Stimulated activated naive CD8-positive, alpha-beta T cell treated with anti-CD3 and anti-CD28 coated beads, Interleukin-15, Interleukin-2, amounts not matched to agents 100 U/mL and 50 U/mL, for 24 hours (primary cell): ENCODE measurements around the gene MRPL45.
"Not testable (repeated sequence)": the region's sequence is repeated elsewhere in the genome, so short reads cannot be mapped to it uniquely, and the experiment has no call there.

Experiments
- ATAC-seq: fragments of 150-1000 bp; cut with Tn5 transposase; one replicate; pipeline ENCODE4 v1.10.0; 2021
- DNase-seq: peaks from one replicate; pipeline ENCODE4 v3.0.0; 2021

MRPL45 gene

GRCh38 chr17:38296834-38297517, at the start of gene MRPL45:
Gene MRPL45, plus strand, starts transcription at chr17:38297168. Its CDS starts 16 bp downstream, at chr17:38297184.
- peak; percentile 97 for ATAC-seq
- DNase-seq = peak; percentile 97

GRCh38 chr17:38253191-38253590, 43.8 kb upstream of the MRPL45 start:
- not testable (repeated sequence) for ATAC-seq, DNase-seq

- not testable (repeated sequence) for ATAC-seq, DNase-seq
Measured at GRCh38 chr17:38254357-38254756, 42.6 kb upstream of the MRPL45 start.

GRCh38 chr17:38257013-38257621, 39.9 kb upstream of the MRPL45 start:
- ATAC-seq (peak; percentile 88), DNase-seq (peak; percentile 84)

GRCh38 chr17:38265974-38266506, 30.9 kb upstream of the MRPL45 start:
- DNase-seq, ATAC-seq: not testable (repeated sequence)

- not testable (repeated sequence) for ATAC-seq, DNase-seq
Measured at GRCh38 chr17:38266571-38266970, 30.4 kb upstream of the MRPL45 start.

- not testable (repeated sequence) for ATAC-seq, DNase-seq
Measured at GRCh38 chr17:38268138-38268537, 28.8 kb upstream of the MRPL45 start.

- not testable (repeated sequence) for ATAC-seq, DNase-seq
Measured at GRCh38 chr17:38269045-38269444, 27.9 kb upstream of the MRPL45 start.

GRCh38 chr17:38269552-38269951, 27.4 kb upstream of the MRPL45 start:
- not testable (repeated sequence) for DNase-seq, ATAC-seq

GRCh38 chr17:38285994-38286393, 11.0 kb upstream of the MRPL45 start:
- not testable (repeated sequence) for ATAC-seq, DNase-seq

GRCh38 chr17:38286501-38287091, 10.4 kb upstream of the MRPL45 start:
- ATAC-seq (peak; percentile 99), DNase-seq (peak; percentile 48)

- DNase-seq, ATAC-seq: not testable (repeated sequence)
Measured at GRCh38 chr17:38288217-38288827, 8.6 kb upstream of the MRPL45 start.

GRCh38 chr17:38289760-38290159, 7.2 kb upstream of the MRPL45 start:
- not testable (repeated sequence) for ATAC-seq, DNase-seq

- not testable (repeated sequence) for DNase-seq, ATAC-seq
Measured at GRCh38 chr17:38295602-38296365, 1.2 kb upstream of the MRPL45 start.

GRCh38 chr17:38315497-38315896, 18.5 kb downstream of the MRPL45 start:
- ATAC-seq = no peak
- DNase-seq = no peak

- DNase-seq (no peak), ATAC-seq (no peak)
Measured at GRCh38 chr17:38317081-38317480, 20.1 kb downstream of the MRPL45 start.

- DNase-seq = no peak
- no peak for ATAC-seq
Measured at GRCh38 chr17:38320482-38320881, 23.5 kb downstream of the MRPL45 start.

GRCh38 chr17:38322156-38322779, 25.3 kb downstream of the MRPL45 start:
- DNase-seq (peak; percentile 81), ATAC-seq (peak; percentile 71)

- DNase-seq = no peak
- ATAC-seq = no peak
Measured at GRCh38 chr17:38322897-38323296, 25.9 kb downstream of the MRPL45 start.

GRCh38 chr17:38324141-38324697, 27.3 kb downstream of the MRPL45 start:
- DNase-seq (no peak), ATAC-seq (no peak)

GRCh38 chr17:38324772-38325171, 27.8 kb downstream of the MRPL45 start:
- ATAC-seq (no peak), DNase-seq (no peak)
